ENCODE data around the gene THSD4. TPM values are rescaled to one million over a fixed set of nuclear protein-coding genes. Genes with fewer than 3 reads are reported as not detected.

THSD4 gene
- total RNA-seq, 1 experiment from 2014 or later, result 36.3 TPM

GRCh38 chr15:71807691-71808091 lies 692.4 kb downstream of the THSD4 start:
- H3K36me3 Mint-ChIP-seq (ENCODE audit: insufficient read depth, unreplicated experiment), result no peaks in the 10 kb centered on the region
- no peaks in the 10 kb centered on the region for H3K4me1 Mint-ChIP-seq (ENCODE audit: insufficient read depth, unreplicated experiment)
- H3K27me3 Mint-ChIP-seq (ENCODE audit: insufficient read depth, unreplicated experiment), result no peaks in the 10 kb centered on the region
- CTCF ChIA-PET, result interaction anchor here (0.5 to 1.1 kb wide), 3 partner anchors 46 to 348 kb away, joined by 3 to 4 read pairs (median 3); no protein-coding TSS in a partner anchor
- no TSS peak for BruUV-seq (replicated peaks)
- H3K4me3 Mint-ChIP-seq (ENCODE audit: unreplicated experiment), result no peak overlapping the region
- POLR2A ChIA-PET, result no interaction called here
- intact Hi-C loops (cut with micrococcal nuclease), result loop anchor here (10.0 kb wide), 1 partner anchor 693 kb away; the partner anchor contains the start of gene THSD4
- no peak for DNase-seq (ENCODE audit: unreplicated experiment)
- H3K9me3 Mint-ChIP-seq (ENCODE audit: unreplicated experiment), result no peaks in the 10 kb centered on the region
- no peak overlapping the region for H3K27ac Mint-ChIP-seq (ENCODE audit: low read depth, unreplicated experiment)
- no peak for TF ChIP-seq CTCF (IDR thresholded peaks at IDR 0.05; ENCODE audit: unreplicated experiment)

- no peaks in the 10 kb centered on the region for H3K9me3 Mint-ChIP-seq (ENCODE audit: unreplicated experiment)
- TF ChIP-seq CTCF (IDR thresholded peaks at IDR 0.05; ENCODE audit: unreplicated experiment), result no peak
- POLR2A ChIA-PET, result no interaction called here
- no peak overlapping the region for H3K4me3 Mint-ChIP-seq (ENCODE audit: unreplicated experiment)
- CTCF ChIA-PET, result interaction anchor here (0.9 to 1.1 kb wide), 2 partner anchors 56 to 348 kb away, joined by 3 to 4 read pairs; no protein-coding TSS in a partner anchor
- H3K27ac Mint-ChIP-seq (ENCODE audit: low read depth, unreplicated experiment), result no peak overlapping the region
- no peaks in the 10 kb centered on the region for H3K4me1 Mint-ChIP-seq (ENCODE audit: insufficient read depth, unreplicated experiment)
- H3K36me3 Mint-ChIP-seq (ENCODE audit: insufficient read depth, unreplicated experiment), result no peaks in the 10 kb centered on the region
- no peaks in the 10 kb centered on the region for H3K27me3 Mint-ChIP-seq (ENCODE audit: insufficient read depth, unreplicated experiment)
- intact Hi-C loops (cut with micrococcal nuclease), result loop anchor here (10.0 kb wide), 1 partner anchor 694 kb away; the partner anchor contains the start of gene THSD4
- BruUV-seq (replicated peaks), result no TSS peak
- no peak for DNase-seq (ENCODE audit: unreplicated experiment)
These were observed 693.2 kb downstream of the THSD4 start for GRCh38 chr15:71808311-71809020.

GRCh38 chr15:71809346-71809745 lies 694.1 kb downstream of the THSD4 start:
- Mint-ChIP-seq H3K36me3 (ENCODE audit: insufficient read depth, unreplicated experiment) (no peaks in the 10 kb centered on the region), H3K27me3 (ENCODE audit: insufficient read depth, unreplicated experiment) (no peaks in the 10 kb centered on the region), H3K9me3 (ENCODE audit: unreplicated experiment) (no peaks in the 10 kb centered on the region), H3K4me3 (ENCODE audit: unreplicated experiment) (no peak overlapping the region), H3K27ac (ENCODE audit: low read depth, unreplicated experiment) (no peak overlapping the region), H3K4me1 (ENCODE audit: insufficient read depth, unreplicated experiment) (no peaks in the 10 kb centered on the region)
- ChIA-PET CTCF (interaction anchor here (2.2 kb wide), 1 partner anchor 8 kb away, joined by 14 read pairs; no protein-coding TSS in a partner anchor), POLR2A (no interaction called here)
- BruUV-seq (replicated peaks), result no TSS peak
- DNase-seq (ENCODE audit: unreplicated experiment), result no peak
- intact Hi-C loops (cut with micrococcal nuclease), result loop anchor here (10.0 kb wide), 1 partner anchor 695 kb away; the partner anchor contains the start of gene THSD4
- TF ChIP-seq CTCF (IDR thresholded peaks at IDR 0.05; ENCODE audit: unreplicated experiment), result no peak

GRCh38 chr15:71810256-71811035 lies 695.2 kb downstream of the THSD4 start, which contains the start of gene NR2E3:
TSS of gene NR2E3 (plus strand) at chr15:71810554. CDS start at chr15:71810744, 190 bp downstream.
- ChIA-PET POLR2A (no interaction called here), CTCF (interaction anchor here (2.2 kb wide), 1 partner anchor 9 kb away, joined by 14 read pairs; no protein-coding TSS in a partner anchor)
- intact Hi-C loops (cut with micrococcal nuclease), result no loop called here
- H3K27me3 Mint-ChIP-seq (ENCODE audit: insufficient read depth, unreplicated experiment), result no peaks in the 10 kb centered on the region
- H3K9me3 Mint-ChIP-seq (ENCODE audit: unreplicated experiment), result no peaks in the 10 kb centered on the region
- no peak for TF ChIP-seq CTCF (IDR thresholded peaks at IDR 0.05; ENCODE audit: unreplicated experiment)
- no peak within 1 kb of the TSS for H3K4me3 Mint-ChIP-seq (ENCODE audit: unreplicated experiment)
- H3K4me1 Mint-ChIP-seq (ENCODE audit: insufficient read depth, unreplicated experiment), result no peaks in the 10 kb centered on the region
- BruUV-seq (replicated peaks), result no TSS peak
- no peak for DNase-seq (ENCODE audit: unreplicated experiment)
- H3K36me3 Mint-ChIP-seq (ENCODE audit: insufficient read depth, unreplicated experiment), result no peaks in the 10 kb centered on the region
- no peak within 1 kb of the TSS for H3K27ac Mint-ChIP-seq (ENCODE audit: low read depth, unreplicated experiment)

Measured in MCF 10A (cell line).